C4-2B (cell line): ENCODE data around the gene DHRS3.

Source experiments
- ZFX ChIP-seq: fragments of 450-650 bp; IDR thresholded peaks from 2 replicates; pipeline ENCODE4 v1.6.1; 2017
- TF ChIP-seq, protein P1 (sequence below): fragments of 450-650 bp; conservative IDR thresholded peaks from 2 replicates; pipeline ENCODE4 v1.5.1; 2017; ENCODE audit warnings: mild to moderate bottlenecking

DNA sequence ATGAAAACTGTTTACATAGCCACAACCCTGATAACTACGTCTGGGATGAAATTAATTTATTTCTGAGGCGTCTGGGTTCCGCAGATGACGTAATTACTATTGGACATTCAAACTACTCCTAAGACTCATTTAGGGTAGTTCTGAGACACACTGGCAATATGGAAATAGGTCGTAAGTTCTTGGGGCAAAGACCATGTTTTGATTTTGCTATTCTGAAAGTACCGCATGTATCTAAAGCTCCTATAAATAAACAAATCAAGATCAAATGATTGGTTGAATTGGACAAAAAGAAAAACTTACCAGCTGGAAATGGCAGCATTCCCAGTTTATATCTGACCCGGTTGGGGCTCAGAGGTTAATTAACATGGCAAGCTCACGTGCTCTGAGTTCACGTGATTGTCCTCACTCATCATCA, 74.3 kb downstream of the DHRS3 start:
- TF ChIP-seq, protein P1, sequence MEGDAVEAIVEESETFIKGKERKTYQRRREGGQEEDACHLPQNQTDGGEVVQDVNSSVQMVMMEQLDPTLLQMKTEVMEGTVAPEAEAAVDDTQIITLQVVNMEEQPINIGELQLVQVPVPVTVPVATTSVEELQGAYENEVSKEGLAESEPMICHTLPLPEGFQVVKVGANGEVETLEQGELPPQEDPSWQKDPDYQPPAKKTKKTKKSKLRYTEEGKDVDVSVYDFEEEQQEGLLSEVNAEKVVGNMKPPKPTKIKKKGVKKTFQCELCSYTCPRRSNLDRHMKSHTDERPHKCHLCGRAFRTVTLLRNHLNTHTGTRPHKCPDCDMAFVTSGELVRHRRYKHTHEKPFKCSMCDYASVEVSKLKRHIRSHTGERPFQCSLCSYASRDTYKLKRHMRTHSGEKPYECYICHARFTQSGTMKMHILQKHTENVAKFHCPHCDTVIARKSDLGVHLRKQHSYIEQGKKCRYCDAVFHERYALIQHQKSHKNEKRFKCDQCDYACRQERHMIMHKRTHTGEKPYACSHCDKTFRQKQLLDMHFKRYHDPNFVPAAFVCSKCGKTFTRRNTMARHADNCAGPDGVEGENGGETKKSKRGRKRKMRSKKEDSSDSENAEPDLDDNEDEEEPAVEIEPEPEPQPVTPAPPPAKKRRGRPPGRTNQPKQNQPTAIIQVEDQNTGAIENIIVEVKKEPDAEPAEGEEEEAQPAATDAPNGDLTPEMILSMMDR, result no peak
- TF ChIP-seq ZFX, result no peak
